HTERT RPE-1 (cell line): ENCODE results near the gene HOXA3.

Experiments
- in situ Hi-C: fragments of 300-500 bp; cut with MboI; formaldehyde crosslinking; loops from 4 replicates; pipeline ENCODE4 v1.14.3; 2020; ENCODE audit warnings: low sequenced_read_pairs

HOXA3 gene

GRCh38 chr7:27145914-27146412 is 6.4 kb downstream of the HOXA3 start:
- in situ Hi-C loops, result no loop called here

GRCh38 chr7:27145165-27145913 is 7.0 kb downstream of the HOXA3 start:
- in situ Hi-C loops, result no loop called here

- in situ Hi-C loops, result no loop called here
Observed at GRCh38 chr7:27144781-27145164, 7.6 kb downstream of the HOXA3 start.

- in situ Hi-C loops, result no loop called here
Observed at GRCh38 chr7:27143950-27144780, 8.2 kb downstream of the HOXA3 start.

- in situ Hi-C loops, result no loop called here
Observed at GRCh38 chr7:27143023-27143949, 9.1 kb downstream of the HOXA3 start, which contains the start of gene HOXA5. TSS of gene HOXA5 (minus strand) at chr7:27143681. CDS start at chr7:27143607, 74 bp downstream.

GRCh38 chr7:27142580-27143022 is 9.8 kb downstream of the HOXA3 start:
- in situ Hi-C loops, result no loop called here

GRCh38 chr7:27141923-27142579 is 10.3 kb downstream of the HOXA3 start:
- in situ Hi-C loops, result no loop called here

GRCh38 chr7:27141137-27141922 is 11.1 kb downstream of the HOXA3 start:
- in situ Hi-C loops, result no loop called here

GRCh38 chr7:27140126-27140857 is 12.1 kb downstream of the HOXA3 start:
- in situ Hi-C loops, result no loop called here

GRCh38 chr7:27139334-27140125 is 12.9 kb downstream of the HOXA3 start:
- in situ Hi-C loops, result no loop called here

- in situ Hi-C loops, result no loop called here
Observed at GRCh38 chr7:27138985-27139333, 13.4 kb downstream of the HOXA3 start.

- in situ Hi-C loops, result no loop called here
Observed at GRCh38 chr7:27138472-27138871, 13.9 kb downstream of the HOXA3 start.

GRCh38 chr7:27137640-27138315 is 14.6 kb downstream of the HOXA3 start:
- in situ Hi-C loops, result no loop called here

- in situ Hi-C loops, result no loop called here
Observed at GRCh38 chr7:27134392-27134791, 18.0 kb downstream of the HOXA3 start.

GRCh38 chr7:27133409-27134231 is 18.8 kb downstream of the HOXA3 start:
- in situ Hi-C loops, result no loop called here

- in situ Hi-C loops, result no loop called here
Observed at GRCh38 chr7:27132978-27133377, 19.4 kb downstream of the HOXA3 start.

- in situ Hi-C loops, result no loop called here
Observed at GRCh38 chr7:27132214-27132613, 20.2 kb downstream of the HOXA3 start.
